HG03095 (cell line): ENCODE measurements around the gene DNM1.

Experiments used
- ATAC-seq: cut with Tn5 transposase; IDR thresholded peaks from one replicate; pipeline ENCODE4 v1.9.1; 2021; ENCODE audit warnings: moderate library complexity; ENCODE audit not compliant: unreplicated experiment

The DNM1 gene

DNA sequence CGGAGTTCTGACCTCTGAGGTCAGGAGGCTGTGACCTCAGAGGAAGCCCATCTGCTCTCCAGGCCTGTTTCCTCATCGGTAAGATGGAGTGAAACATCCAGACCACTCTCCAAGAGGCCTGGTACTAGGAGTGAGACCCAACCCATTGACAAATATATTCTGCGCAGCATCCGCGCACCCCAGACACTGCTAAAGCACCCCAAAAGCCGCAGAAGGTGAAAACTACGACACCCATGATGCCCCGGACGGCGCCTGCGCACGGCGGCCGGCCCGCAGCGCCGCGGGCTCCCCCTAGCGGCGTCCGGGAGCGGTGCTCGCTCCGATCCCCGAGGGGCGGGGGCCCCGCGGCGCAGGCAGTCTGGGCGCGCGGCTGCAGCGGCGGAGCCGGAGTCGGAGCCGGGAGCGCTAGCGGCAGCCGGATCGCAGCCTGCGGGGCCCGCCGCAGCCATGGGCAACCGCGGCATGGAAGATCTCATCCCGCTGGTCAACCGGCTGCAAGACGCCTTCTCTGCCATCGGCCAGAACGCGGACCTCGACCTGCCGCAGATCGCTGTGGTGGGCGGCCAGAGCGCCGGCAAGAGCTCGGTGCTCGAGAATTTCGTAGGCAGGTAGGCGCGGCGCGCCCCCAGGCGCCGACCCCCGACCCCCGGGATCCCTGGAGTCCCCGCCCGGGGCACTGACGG is at the start of gene DNM1:
Gene DNM1 (plus strand): TSS at position 356 of the 683 bp plus-strand sequence. CDS start 92 bp downstream, at position 448.
- ATAC-seq, result peak; percentile 70

DNA sequence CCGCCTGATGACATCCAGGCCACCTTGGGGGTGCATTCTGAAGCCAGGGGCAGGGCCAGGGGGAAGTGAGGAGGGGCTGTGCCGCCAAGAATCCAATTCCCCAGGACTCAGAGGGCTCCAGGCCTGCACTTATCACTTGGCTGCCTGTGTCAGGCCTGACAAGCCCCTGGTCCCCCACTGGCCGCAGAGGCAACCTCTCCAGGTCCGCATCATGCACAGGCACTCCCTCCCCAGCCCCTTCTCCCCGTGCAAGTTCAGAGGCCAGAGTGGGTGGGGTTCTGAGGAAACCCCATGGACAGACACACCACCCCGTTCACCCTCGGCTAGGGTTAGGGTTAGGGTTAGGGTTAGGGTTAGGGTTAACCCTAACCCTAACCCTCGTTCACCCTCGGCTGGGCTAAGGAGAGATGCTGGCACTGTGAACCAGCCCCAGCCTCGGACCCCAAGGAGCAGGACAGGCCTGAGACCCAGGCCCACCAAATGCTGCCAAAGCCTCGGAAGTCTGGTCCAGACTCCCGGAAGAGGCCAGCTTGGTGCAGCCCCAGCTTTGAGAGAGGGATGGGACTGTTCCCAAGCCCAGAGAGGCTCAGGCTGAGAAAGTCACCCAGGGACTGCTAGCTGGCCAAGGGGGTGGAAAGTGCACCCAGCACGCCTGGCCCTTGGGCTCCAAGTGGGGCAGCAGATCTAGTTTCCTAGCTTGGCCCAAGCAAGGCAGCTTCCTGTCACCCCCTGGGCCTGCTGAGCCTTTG is 49.1 kb upstream of the DNM1 start:
- ATAC-seq, result no peak

- no peak for ATAC-seq
Measured at GRCh38 chr9:128155736-128156500, 47.3 kb upstream of the DNM1 start.

- no peak for ATAC-seq
Measured at GRCh38 chr9:128159522-128159783, 43.7 kb upstream of the DNM1 start.

DNA sequence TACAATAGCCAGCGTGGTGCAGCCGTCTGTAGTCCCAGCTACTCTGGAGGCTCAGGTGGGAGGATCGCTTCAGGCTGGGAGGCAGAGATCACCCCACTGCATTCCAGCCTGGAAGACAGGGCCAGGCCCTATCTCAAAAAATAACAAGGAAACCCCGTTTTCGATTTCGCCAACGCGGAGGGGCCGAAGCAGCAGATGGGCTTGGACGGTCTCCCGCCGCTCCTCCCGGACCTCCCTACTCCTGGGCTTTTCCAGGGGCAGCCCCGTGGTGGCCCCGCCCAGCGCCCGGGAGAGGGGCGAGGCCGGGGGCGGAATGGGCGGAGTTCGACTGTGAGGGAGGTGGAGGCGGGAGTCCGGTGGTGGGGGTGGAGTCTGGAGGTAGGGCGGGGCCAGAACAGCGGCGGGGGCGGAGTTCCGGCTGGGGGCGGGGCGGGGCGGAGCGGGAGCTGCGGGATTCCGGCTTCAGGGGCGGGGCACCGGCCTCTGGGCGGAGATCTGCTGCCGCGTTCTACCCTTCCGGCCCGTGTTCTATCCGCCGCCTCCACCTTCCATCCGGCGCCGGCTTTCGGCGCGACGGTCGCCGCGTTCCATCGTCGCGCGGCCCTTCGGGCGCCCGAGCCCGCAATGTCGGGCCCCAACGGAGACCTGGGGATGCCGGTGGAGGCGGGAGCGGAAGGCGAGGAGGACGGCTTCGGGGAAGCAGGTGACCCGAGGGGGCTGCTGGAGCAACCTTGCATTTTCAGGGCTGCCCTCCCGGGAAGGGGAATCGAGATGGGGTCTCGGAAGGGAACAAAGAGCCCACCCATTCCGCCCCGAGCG is 43.2 kb upstream of the DNM1 start, which contains the start of gene BBLN:
Gene BBLN (plus strand): TSS at position 482 of the 819 bp plus-strand sequence. CDS start 143 bp downstream, at position 625.
- peak; percentile 67 for ATAC-seq

DNA sequence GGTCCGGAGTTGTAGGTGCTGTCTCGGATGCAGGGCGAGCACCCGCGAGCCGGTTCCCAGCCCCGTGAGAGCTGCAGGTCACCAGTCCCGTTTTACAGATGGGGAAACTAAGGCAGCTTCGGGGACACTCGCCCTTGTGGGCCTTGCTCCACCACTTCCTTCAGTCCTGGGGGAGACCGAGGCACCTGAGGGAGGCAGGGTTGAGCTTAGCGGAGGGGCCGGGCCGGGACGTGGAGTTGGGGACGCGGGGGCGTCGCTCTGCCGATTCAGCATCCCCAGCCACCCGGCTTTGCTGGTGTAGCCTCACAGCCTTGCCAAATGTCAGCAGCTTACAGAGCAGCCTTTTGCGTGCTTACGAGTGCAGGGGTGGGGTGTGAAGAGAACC is 42.6 kb upstream of the DNM1 start:
- peak; percentile 5 for ATAC-seq

DNA sequence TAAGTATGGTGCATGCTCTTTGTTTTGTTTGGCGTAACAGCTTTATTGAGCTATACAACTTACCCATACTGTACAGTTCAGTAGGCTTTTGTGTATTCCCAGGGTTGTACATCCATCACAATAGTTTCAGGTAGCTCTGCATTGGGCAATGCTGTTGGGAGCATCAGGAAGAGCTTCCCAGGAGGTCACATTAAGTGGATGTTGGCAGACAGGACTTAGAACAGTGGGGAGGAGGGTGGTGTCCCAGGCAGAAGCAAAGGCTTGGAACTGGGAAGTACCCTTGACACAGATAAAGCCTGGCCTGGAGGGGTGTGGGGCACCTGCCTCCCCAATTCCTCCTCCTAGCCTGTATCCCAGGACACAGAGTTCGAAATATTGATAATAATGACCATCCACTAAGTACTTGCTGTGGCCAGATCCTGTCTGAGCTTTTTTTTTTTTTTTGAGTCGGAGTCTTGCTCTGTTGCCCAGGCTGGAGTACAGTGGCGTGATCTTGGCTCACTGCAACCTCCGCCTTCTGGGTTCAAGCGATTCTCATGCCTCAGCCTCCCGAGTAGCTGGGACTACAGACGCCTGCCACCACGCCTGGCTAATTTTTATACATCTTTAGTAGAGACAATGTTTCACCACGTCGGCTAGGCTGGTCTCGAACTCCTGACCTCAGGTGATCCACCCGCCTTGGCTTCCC is 41.8 kb upstream of the DNM1 start:
- ATAC-seq, result no peak

- ATAC-seq, result no peak
Measured at GRCh38 chr9:128162215-128163026, 40.8 kb upstream of the DNM1 start.

GRCh38 chr9:128163027-128163515 is 40.1 kb upstream of the DNM1 start:
- ATAC-seq, result no peak

GRCh38 chr9:128163523-128164306 is 39.5 kb upstream of the DNM1 start:
- ATAC-seq, result no peak

- ATAC-seq, result no peak
Measured at GRCh38 chr9:128164307-128164885, 38.8 kb upstream of the DNM1 start.

DNA sequence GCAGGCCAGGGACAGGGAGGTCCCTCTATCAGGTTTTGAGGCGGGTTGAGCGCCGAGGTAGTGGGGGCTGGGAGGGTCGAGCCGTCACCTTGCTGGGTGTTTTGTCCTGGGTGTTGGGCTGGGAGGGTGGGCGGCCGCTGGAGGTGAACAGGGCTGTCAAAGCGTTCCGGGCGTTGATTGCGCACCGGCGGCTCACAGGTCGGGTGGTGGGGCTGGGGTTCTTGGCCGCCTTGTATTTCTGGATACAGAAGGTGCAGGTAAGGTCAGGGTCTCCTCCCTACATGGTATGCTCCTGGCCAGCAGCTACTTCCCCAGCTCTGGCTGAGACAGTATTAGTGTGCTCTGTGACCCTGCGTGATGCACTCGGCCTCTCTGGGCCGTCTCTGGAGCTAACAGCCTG is 37.0 kb upstream of the DNM1 start:
- ATAC-seq, result no peak

GRCh38 chr9:128167209-128167608 is 36.0 kb upstream of the DNM1 start:
- ATAC-seq, result no peak

DNA sequence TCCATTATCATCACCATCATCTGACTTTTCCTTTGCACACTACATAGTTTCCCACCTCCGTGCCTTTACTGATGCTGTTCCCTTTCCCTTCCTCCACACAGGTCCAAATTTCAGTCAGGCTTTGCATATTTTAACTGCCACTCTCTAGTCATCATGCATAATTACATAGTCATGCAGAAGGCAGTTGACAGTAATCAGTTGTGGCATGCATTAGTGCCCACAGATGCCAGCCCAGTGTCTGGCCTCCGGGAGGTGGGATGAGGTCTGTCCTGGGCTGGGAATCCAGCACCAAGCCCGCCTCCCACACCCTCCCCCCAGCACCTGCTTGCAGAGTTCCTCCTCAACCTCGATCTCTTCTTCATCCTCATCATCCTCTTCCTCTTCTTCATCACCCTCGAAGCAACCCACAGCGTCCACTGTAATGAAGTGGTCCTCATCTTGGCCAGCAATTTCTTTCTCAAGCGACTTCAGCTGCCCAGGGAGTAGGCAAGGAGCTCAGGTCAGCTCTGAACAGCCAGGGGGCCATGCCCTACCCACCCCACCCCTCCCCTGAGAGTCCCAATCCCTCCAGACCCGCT is 34.4 kb upstream of the DNM1 start:
- no peak for ATAC-seq

DNA sequence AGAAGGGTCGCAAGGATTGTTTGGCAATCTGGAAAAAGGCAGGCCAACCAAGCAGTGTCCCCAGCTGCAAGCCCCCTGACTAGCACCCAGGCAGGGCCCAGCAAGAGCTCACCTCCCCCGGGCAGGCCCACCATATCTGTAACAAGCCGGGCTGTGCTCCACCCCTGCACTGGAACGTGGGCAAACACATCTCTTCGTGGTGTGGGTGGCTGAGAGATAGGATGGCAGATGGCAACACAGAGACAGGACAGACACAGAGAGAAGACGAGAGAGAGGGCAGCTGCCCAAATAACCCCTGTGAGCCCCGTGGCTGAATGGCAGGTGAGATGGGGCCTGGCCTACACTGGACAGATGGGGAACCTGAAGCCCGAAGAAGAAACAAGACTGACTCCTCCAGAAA is 33.7 kb upstream of the DNM1 start:
- no peak for ATAC-seq

- ATAC-seq, result no peak
Measured at GRCh38 chr9:128169925-128170324, 33.3 kb upstream of the DNM1 start.

GRCh38 chr9:128174062-128174461 is 29.1 kb upstream of the DNM1 start:
- no peak for ATAC-seq

DNA sequence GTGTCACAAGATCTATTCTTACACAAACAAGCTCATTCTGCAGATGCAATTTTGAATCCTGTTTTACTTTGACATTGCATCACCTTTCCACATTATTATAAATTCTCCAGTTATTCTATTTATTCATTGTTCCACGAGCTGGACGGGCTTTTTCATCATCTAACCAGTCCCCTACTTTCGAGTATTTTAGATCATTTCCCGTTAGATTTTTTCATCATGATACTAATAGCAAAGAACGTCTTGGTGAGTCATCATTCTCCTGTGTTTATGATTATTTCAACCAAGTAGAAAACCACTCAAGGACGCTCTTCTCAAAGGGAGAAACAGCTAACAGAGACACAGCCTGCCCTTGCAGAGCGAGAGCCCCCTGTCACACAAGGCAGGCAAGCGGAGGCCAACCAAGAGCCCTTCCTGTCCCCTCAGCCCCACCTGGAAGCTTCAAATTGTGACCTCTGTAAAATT is 28.0 kb upstream of the DNM1 start:
- no peak for ATAC-seq
